HepG2 (cell line): ENCODE results near the gene ZNF138. TPM values are rescaled to one million over a fixed set of nuclear protein-coding genes. Genes with fewer than 3 reads are reported as not detected.

Source experiments
- ATAC-seq: fragments of 200-7000 bp; cut with Tn5 transposase; 3 replicates; pipeline ENCODE4 v1.9.1; 2020; ENCODE audit warnings: mild to moderate bottlenecking, moderate library complexity
- BruUV-seq: library from RNA; stranded (reverse); fragments of 400-500 nt; replicated peaks from 2 replicates; lab custom pipeline; 2021; lab: Mats Ljungman, UMichigan
- CTCF ChIA-PET: fragments of 300-600 bp; formaldehyde crosslinking; extraction: SDS; loops from one replicate; lab custom pipeline; 2021; ENCODE audit warnings: low total read pairs, inconsistent platforms, low intra/inter-chr PET ratio; lab: Yijun Ruan, JAX
- POLR2A ChIA-PET: fragments of 350-600 bp; sonication (Branson Sonifier 250); formaldehyde crosslinking; loops from one replicate; lab custom pipeline; 2020; ENCODE audit warnings: antibody characterized with exemption, inconsistent platforms; lab: Yijun Ruan, JAX
- DNase-seq: peaks from one replicate; pipeline ENCODE4 v3.0.0-alpha.2; 2015; ENCODE audit warnings: low spot score
- FAIRE-seq: peaks from 3 replicates; lab custom pipeline; 2011; peaks lifted over from hg19 to GRCh38; lab: Jason Lieb, UNC
- H2AFZ ChIP-seq: one replicate; pipeline ENCODE4 v1.6.1; 2011; ENCODE audit warnings: low read length, inconsistent platforms
- H3K27ac ChIP-seq: fragments of 300-600 bp; 3 replicates; pipeline ENCODE4 v1.8.0; 2011; ENCODE audit warnings: mixed run types, mild to moderate bottlenecking, mixed read lengths, low read length, inconsistent platforms; ENCODE audit not compliant: insufficient read depth; ENCODE audit errors: extremely low read length
- H3K27me3 ChIP-seq, 2 experiments: fragments of 200-600 bp in 1 of 2; 2 replicates in 1 of 2; 3 replicates in 1 of 2; pipeline versions ENCODE4 v1.6.0 to v1.8.0; 2011; ENCODE audit warnings: low read length in 2 of 2, mild to moderate bottlenecking in 2 of 2, moderate library complexity in 2 of 2, inconsistent platforms in 1 of 2; ENCODE audit not compliant: insufficient read depth in 2 of 2, control insufficient read depth in 1 of 2
- H3K36me3 ChIP-seq, 2 experiments: fragments of 200-600 bp in 1 of 2; replicated peaks in 1 of 2; 2 replicates in 1 of 2; 3 replicates in 1 of 2; pipeline versions ENCODE4 v1.5.1 to v1.8.0; 2011; ENCODE audit warnings: low read length in 2 of 2, inconsistent platforms in 1 of 2; ENCODE audit not compliant: insufficient read depth in 2 of 2, control insufficient read depth in 1 of 2
- H3K4me1 ChIP-seq: 2 replicates; pipeline ENCODE4 v1.5.1; 2012; ENCODE audit warnings: low read length, inconsistent platforms; ENCODE audit not compliant: insufficient read depth
- H3K4me2 ChIP-seq: 2 replicates; pipeline ENCODE4 v1.6.0; 2011; ENCODE audit warnings: low read depth, low read length, inconsistent platforms
- H3K4me3 ChIP-seq, 3 experiments: fragments of 200-600 bp in 1 of 3; sonication (generic), shearing (Covaris generic) in 1 of 3; replicated peaks in 1 of 3; 2 replicates each; pipeline ENCODE4 v1.5.1; 2011 to 2016; ENCODE audit warnings: low read length in 3 of 3, inconsistent platforms in 2 of 3, low read depth in 2 of 3, mild to moderate bottlenecking in 2 of 3, control low read depth in 1 of 3, mixed read lengths in 1 of 3; ENCODE audit not compliant: insufficient read depth in 1 of 3
- H3K79me2 ChIP-seq: one replicate; pipeline ENCODE4 v1.6.1; 2011; ENCODE audit warnings: low read length, inconsistent platforms; ENCODE audit not compliant: insufficient read depth
- H3K9ac ChIP-seq: 2 replicates; pipeline ENCODE4 v1.6.0; 2011; ENCODE audit warnings: mild to moderate bottlenecking, low read depth, low read length, inconsistent platforms; ENCODE audit not compliant: insufficient read depth
- H3K9me3 ChIP-seq: 2 replicates; pipeline ENCODE4 v1.5.1; 2012; ENCODE audit warnings: mild to moderate bottlenecking, low read length
- H4K20me1 ChIP-seq: 2 replicates; pipeline ENCODE4 v1.6.0; 2011; ENCODE audit warnings: inconsistent platforms, mild to moderate bottlenecking, low read length, moderate library complexity; ENCODE audit not compliant: insufficient read depth
- HNRNPUL1 ChIP-seq: fragments of 200-400 bp; formaldehyde crosslinking; IDR thresholded peaks from 2 replicates; pipeline ENCODE4 v1.6.1; 2017; ENCODE audit warnings: low read depth, mild to moderate bottlenecking, low read length, moderate library complexity
- IRF2 ChIP-seq: IDR thresholded peaks from 2 replicates; pipeline ENCODE4 v1.6.1; 2018; ENCODE audit warnings: missing genetic modification reagents, missing compliant biosample characterization
- NFATC3 ChIP-seq: sonication (generic); formaldehyde crosslinking; IDR thresholded peaks from 2 replicates; pipeline ENCODE4 v1.5.1; 2020; ENCODE audit warnings: mild to moderate bottlenecking, missing genetic modification reagents
- SOX5 ChIP-seq: IDR thresholded peaks from 2 replicates; pipeline ENCODE4 v1.6.1; 2016; ENCODE audit warnings: borderline replicate concordance
- SRF ChIP-seq: IDR thresholded peaks from 2 replicates; pipeline ENCODE4 v1.6.1; 2011; ENCODE audit warnings: mild to moderate bottlenecking, low read depth, low read length, moderate library complexity
- YY1 ChIP-seq: IDR thresholded peaks from 2 replicates; pipeline ENCODE4 v1.6.1; 2011; ENCODE audit warnings: low read length, low read depth, moderate library complexity, mild to moderate bottlenecking; ENCODE audit not compliant: insufficient read depth, insufficient replicate concordance
- ZC3H13 ChIP-seq: sonication (generic); formaldehyde crosslinking; IDR thresholded peaks from 2 replicates; pipeline ENCODE4 v1.8.1; 2023; ENCODE audit warnings: mild to moderate bottlenecking, missing genetic modification reagents, moderate library complexity
- WGBS: methylation state at CpG from one replicate; pipeline ENCODE4 v1.1.6; 2017; ENCODE audit warnings: low lambda C conversion rate; 5-methylcytosine and 5-hydroxymethylcytosine counted together
- in situ Hi-C: cut with HindIII; loops from 2 replicates; pipeline ENCODE4 v1.10.0; 2017; ENCODE audit warnings: low pct_unique_long_range_greater_than_20kb; ENCODE audit not compliant: extremely low pct_ligation_motif_present
- intact Hi-C: fragments of 100-400 bp; cut with micrococcal nuclease; formaldehyde crosslinking; loops from one replicate; pipeline ENCODE4 v1.10.0; 2022; ENCODE audit not compliant: unreplicated experiment
- polyA plus RNA-seq, 8 experiments: library from polyadenylated mRNA; depleted of rRNA in 3 of 8; stranded (reverse) in 7 of 8; unstranded in 1 of 8; fragments of >200 nt; fragmentation: Illumina TruSeq in 4 of 8; extraction: Trizol in 4 of 8; gene quantifications; 2 replicates each; pipeline versions ENCODE4 v1.2.1 to v1.2.3, GENCODE V29; 2011 to 2016; ENCODE audit warnings: low read depth in 4 of 8, missing spikeins in 1 of 8, mixed read lengths in 1 of 8; ENCODE audit not compliant: insufficient read depth in 1 of 8
- total RNA-seq, 5 experiments: library from RNA; depleted of rRNA; stranded (reverse); fragments of >200 nt; fragmentation: Illumina TruSeq; extraction: Trizol; gene quantifications; 2 replicates each; pipeline ENCODE4 v1.2.3, GENCODE V29; 2016; ENCODE audit warnings: low read depth in 1 of 5
- TF ChIP-seq, protein P1 (sequence below): sonication (generic); formaldehyde crosslinking; IDR thresholded peaks from 2 replicates; pipeline ENCODE4 v1.4.0; 2020; ENCODE audit warnings: mild to moderate bottlenecking, missing genetic modification reagents, borderline replicate concordance
- TF ChIP-seq, protein P2 (sequence below): sonication (generic); formaldehyde crosslinking; IDR thresholded peaks from 2 replicates; pipeline ENCODE4 v1.8.0; 2022; ENCODE audit warnings: mild to moderate bottlenecking, missing genetic modification reagents; ENCODE audit not compliant: insufficient replicate concordance
- TF ChIP-seq, protein P3 (sequence below): sonication (generic); formaldehyde crosslinking; IDR thresholded peaks from 2 replicates; pipeline ENCODE4 v1.8.1; 2023; ENCODE audit warnings: mild to moderate bottlenecking, moderate library complexity, missing genetic modification reagents
- TF ChIP-seq, protein P4 (sequence below): sonication (generic); formaldehyde crosslinking; IDR thresholded peaks from 2 replicates; pipeline ENCODE4 v1.5.0; 2020; ENCODE audit warnings: missing genetic modification reagents, mild to moderate bottlenecking, borderline replicate concordance

ZNF138 gene
- total and polyA plus RNA-seq, 2 of the 13 experiments (the other 11 are each of a cell fraction or from before 2014, with no cell fraction given), result 2.7 to 5.8 TPM

DNA sequence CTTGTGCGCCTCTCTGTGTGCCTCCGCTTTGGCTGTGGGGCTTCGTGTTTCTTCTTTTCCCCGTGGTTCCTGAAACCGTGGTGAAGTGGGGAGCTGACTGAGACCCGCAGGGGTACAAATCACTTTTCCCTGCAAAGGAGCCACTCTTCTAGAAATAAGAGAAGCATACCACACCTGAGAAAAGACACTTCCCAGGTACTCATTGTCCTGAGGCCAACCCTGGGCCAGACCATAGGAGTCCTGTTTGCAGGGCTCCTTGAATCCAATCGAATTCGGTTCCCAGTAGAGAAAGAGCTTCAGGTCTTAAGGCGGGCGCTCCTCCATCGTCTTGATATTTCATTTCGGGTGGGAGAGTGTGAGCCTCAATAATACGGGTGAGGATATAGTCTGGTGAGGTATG is 76.4 kb downstream of the ZNF138 start:
- Histone ChIP-seq H3K36me3 (no peaks in the 10 kb centered on the region), H3K79me2 (no peaks in the 10 kb centered on the region), H3K4me2 (no peak overlapping the region), H3K9ac (no peak overlapping the region), H3K4me1 (no peaks in the 10 kb centered on the region), H3K27ac (no peak overlapping the region), H3K4me3 (no peak overlapping the region), H4K20me1 (no peaks in the 10 kb centered on the region), H3K27me3 (peaks cover 3 to 83% of the 10 kb centered on the region in 2 experiments; a peak in 4 of 5 replicates), H2AFZ (no peak overlapping the region), H3K9me3 (no peaks in the 10 kb centered on the region)
- FAIRE-seq, result no peak
- intact Hi-C loops, result no loop called here
- in situ Hi-C loops, result no loop called here
- ATAC-seq, result no peak
- 44% methylated on average over 12 of the region's 13 CpGs for WGBS
- POLR2A ChIA-PET, result no interaction called here
- CTCF ChIA-PET, result no interaction called here
- BruUV-seq, result no TSS peak
- TF ChIP-seq, protein P1, sequence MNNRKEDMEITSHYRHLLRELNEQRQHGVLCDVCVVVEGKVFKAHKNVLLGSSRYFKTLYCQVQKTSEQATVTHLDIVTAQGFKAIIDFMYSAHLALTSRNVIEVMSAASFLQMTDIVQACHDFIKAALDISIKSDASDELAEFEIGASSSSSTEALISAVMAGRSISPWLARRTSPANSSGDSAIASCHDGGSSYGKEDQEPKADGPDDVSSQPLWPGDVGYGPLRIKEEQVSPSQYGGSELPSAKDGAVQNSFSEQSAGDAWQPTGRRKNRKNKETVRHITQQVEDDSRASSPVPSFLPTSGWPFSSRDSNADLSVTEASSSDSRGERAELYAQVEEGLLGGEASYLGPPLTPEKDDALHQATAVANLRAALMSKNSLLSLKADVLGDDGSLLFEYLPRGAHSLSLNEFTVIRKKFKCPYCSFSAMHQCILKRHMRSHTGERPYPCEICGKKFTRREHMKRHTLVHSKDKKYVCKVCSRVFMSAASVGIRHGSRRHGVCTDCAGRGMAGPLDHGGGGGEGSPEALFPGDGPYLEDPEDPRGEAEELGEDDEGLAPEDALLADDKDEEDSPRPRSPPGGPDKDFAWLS, result no peak
- TF ChIP-seq SRF, result no peak
- TF ChIP-seq NFATC3, result no peak
- TF ChIP-seq, protein P2, sequence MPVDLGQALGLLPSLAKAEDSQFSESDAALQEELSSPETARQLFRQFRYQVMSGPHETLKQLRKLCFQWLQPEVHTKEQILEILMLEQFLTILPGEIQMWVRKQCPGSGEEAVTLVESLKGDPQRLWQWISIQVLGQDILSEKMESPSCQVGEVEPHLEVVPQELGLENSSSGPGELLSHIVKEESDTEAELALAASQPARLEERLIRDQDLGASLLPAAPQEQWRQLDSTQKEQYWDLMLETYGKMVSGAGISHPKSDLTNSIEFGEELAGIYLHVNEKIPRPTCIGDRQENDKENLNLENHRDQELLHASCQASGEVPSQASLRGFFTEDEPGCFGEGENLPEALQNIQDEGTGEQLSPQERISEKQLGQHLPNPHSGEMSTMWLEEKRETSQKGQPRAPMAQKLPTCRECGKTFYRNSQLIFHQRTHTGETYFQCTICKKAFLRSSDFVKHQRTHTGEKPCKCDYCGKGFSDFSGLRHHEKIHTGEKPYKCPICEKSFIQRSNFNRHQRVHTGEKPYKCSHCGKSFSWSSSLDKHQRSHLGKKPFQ (CRISPR knock-in tag), result no peak
- no peak for TF ChIP-seq SOX5 (CRISPR knock-in tag)
- TF ChIP-seq HNRNPUL1, result no peak
- TF ChIP-seq, protein P3, sequence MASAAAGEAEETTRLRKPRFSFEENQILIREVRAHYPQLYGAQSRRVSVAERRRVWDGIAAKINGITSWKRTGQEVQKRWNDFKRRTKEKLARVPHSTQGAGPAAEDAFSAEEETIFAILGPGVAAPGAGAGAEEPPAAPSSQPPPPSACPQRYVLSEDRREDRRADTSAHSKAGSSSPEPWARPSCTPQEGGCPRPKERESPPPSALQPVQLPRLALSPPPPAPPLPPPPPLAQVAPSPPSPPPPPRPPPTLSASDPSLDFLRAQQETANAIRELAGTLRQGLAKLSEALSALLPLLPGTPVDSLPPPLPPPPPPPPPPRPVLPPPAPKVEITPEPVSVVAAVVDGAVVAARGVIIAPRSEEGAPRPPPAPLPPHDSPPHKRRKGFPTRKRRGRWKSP, result no peak
- no peak for TF ChIP-seq ZC3H13 (CRISPR knock-in tag)
- TF ChIP-seq, protein P4, sequence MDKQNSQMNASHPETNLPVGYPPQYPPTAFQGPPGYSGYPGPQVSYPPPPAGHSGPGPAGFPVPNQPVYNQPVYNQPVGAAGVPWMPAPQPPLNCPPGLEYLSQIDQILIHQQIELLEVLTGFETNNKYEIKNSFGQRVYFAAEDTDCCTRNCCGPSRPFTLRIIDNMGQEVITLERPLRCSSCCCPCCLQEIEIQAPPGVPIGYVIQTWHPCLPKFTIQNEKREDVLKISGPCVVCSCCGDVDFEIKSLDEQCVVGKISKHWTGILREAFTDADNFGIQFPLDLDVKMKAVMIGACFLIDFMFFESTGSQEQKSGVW (CRISPR knock-in tag), result no peak
- TF ChIP-seq YY1, result no peak
- no peak for TF ChIP-seq IRF2 (CRISPR knock-in tag)
- no peak for DNase-seq
